GM10266 (cell line): Measurements from ENCODE around the gene KCNJ1.

ENCODE experiments used
- DNase-seq: peaks from one replicate; pipeline ENCODE4 v3.0.0; 2012; ENCODE audit errors: extremely low spot score
- TF ChIP-seq, protein P1 (sequence below): IDR thresholded peaks from 2 replicates; pipeline ENCODE4 v1.5.1; 2012; ENCODE audit warnings: mild to moderate bottlenecking, low read depth; ENCODE audit not compliant: control insufficient read depth, insufficient read depth; ENCODE audit errors: missing control alignments

Gene KCNJ1

DNA sequence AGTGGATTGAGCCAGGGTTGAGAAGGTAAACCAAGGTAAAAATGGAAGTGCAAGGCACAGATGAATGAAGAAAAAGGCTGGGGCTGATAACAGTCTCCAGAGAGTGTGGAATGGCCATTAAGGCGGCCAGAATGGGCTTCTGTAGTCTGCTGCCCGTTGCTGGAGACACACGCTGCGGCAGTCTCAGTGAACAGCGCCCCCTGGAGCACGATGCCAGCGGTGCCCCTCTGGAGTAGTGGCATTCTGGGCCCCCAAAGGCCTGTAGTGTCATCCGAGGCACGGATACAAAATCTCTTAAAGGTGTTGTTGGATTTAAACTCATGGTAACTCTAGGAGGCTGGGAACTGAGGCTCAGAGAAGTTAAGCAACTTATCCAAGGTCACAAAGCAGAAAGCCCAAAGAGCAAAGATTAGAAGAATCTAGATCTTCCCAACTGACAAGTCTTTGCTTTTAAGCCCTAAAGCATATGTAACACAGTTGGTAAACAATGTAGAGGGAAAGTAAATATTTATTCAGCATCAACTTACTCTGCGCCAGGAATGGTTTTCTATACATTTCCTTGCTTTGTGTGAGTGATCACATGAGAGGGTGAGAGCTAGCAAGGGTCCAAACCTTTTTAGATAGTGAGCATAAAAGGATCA, 18.2 kb downstream of the KCNJ1 start:
- TF ChIP-seq, protein P1, sequence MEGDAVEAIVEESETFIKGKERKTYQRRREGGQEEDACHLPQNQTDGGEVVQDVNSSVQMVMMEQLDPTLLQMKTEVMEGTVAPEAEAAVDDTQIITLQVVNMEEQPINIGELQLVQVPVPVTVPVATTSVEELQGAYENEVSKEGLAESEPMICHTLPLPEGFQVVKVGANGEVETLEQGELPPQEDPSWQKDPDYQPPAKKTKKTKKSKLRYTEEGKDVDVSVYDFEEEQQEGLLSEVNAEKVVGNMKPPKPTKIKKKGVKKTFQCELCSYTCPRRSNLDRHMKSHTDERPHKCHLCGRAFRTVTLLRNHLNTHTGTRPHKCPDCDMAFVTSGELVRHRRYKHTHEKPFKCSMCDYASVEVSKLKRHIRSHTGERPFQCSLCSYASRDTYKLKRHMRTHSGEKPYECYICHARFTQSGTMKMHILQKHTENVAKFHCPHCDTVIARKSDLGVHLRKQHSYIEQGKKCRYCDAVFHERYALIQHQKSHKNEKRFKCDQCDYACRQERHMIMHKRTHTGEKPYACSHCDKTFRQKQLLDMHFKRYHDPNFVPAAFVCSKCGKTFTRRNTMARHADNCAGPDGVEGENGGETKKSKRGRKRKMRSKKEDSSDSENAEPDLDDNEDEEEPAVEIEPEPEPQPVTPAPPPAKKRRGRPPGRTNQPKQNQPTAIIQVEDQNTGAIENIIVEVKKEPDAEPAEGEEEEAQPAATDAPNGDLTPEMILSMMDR = peak; percentile 75
- DNase-seq = peak; percentile 70

DNA sequence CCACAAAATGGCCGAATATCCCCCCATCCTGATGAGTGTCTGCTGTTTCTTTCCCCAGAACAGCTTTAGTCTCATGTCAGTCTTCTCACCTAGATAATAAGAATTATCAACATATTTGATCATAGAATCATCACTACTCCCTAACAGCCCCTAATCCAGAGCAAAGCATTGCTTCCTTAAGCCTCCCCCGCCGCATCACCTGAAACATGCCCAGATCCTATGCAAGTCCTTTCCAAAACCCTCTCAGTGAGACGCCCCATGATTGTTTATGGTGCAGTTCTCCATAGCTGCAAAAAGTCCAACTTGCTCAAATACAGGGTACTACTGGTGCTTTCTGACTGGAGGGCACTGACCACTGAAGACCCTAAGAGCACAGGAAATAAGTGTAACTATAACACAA, 20.1 kb downstream of the KCNJ1 start:
- DNase-seq = no peak
- TF ChIP-seq, protein P1 = no peak

DNA sequence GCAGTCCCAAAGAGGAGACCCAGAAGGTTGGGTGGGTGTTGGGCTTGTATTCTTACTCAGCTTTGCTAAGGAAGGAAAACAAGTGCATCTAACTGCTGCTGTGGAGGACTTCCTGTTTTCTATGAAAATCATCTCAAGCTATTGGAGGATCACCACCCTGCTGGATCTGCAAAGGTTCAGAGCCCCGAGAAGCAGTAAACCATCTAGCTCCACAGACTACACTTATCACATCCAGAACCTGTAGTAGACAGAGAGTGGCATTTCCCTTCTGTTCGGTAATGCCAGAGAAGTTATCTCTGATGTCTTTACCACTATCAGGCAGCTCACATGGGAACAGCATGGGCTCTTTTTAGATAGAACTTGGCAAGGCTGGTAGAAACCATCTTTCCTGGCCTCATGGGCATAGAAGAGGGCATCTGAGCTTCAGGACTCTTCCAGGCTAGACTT, 21.7 kb downstream of the KCNJ1 start:
- no peak for DNase-seq
- TF ChIP-seq, protein P1 = no peak

DNA sequence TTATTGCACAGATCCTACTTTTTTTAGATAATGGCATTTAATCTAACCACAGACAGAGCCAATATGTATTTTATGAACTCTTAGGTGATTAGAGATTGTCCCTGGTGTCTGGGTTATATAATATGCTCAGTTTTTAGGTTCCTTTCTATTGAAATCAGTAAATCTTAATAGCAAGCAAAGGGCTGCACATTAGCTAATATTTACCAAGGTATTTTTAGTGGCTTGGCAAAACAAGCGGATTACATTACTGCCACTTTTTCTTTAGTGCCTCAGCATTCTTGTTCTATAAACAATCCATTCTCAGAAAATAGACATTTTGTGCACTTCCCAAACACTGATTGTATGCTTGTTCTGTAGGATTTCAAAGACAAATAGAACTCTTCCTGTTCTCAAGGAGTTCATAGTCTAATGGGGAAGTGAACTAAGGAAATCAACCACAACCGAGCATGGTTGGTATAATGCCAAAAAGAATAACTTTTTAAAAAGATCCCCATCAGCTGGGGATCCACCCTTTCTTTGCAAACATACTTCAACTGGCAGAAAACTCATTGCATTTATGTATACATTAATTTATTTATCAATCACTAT, 23.8 kb downstream of the KCNJ1 start:
- DNase-seq = no peak
- TF ChIP-seq, protein P1 = no peak

DNA sequence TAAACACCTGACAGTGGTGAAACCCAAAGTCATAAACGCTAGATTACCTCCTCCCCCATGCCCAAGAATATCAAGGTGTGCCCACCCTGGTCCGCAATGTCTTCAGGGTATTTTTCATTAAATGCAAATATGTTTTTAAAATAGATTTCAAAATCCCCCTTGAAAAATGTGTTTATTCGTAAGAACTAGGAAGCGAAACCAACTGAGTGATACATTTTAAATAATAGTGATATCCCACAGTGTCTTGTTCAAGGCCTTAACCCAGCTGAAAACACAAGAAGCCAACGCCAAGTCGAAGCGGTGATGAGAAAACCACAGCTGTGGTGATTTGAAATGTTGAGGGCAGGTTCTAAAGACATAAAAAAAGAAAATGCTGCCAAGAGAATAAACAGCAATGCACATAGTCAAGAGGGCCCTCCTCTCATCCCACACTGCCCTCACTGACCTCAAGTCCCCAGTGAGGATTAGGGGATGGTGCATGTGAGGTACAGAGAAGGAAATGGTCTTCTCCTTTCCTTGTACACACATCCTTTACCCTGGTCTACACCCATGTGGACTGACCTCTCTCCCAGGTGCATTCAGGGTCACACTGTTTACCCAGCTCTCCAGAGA, 25.5 kb downstream of the KCNJ1 start:
- DNase-seq = no peak
- TF ChIP-seq, protein P1 = no peak

DNA sequence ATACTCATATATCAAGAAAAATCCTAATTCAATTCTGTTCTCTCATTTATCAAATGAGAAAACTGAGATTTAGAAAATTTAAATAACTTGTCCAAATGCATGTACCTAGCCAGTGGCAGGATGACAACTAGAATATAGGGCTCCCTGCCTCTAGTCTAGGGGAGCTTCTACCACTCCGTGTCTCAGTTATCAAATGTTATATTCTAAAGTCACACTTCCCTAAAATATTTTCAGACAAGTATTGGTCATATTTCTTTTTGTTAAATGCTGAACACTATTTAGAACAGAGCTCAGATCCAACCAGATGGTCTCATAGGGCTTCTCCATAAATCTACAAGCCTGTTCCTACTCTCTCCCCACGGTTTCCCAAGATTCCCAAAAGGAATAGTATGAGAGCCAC, 26.3 kb downstream of the KCNJ1 start:
- TF ChIP-seq, protein P1 = no peak
- no peak for DNase-seq

DNA sequence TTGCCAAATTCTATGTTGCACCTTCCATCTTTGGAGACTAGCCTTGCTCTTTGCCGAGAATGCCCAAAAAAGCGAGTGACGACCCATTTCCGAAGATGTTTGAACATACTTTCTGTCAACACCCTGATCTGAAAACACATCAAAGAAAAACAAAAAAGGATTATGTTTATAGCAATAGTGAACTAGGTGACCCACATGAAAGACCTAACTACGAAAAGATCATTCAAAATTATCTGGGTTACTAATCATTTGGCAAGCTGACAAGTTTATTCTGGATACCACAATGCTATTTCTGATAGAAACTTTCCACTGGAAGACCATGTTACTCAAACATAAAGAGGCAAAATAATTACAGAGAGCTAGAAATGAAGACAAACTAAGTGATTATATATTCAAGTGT, 27.0 kb downstream of the KCNJ1 start:
- TF ChIP-seq, protein P1 = no peak
- no peak for DNase-seq
